Keratinocyte (primary cell): ENCODE results near the gene STAT3. TPM values are rescaled to one million over a fixed set of nuclear protein-coding genes. Genes with fewer than 3 reads are reported as not detected.

Source experiments
- DNase-seq: peaks from one replicate; pipeline ENCODE4 v3.0.0-alpha.2; 2011; ENCODE audit warnings: low read depth, missing footprints, low spot score
- FAIRE-seq: peaks from 2 replicates; lab custom pipeline; 2011; peaks lifted over from hg19 to GRCh38; lab: Jason Lieb, UNC
- H2AFZ ChIP-seq: 2 replicates; pipeline ENCODE4 v1.6.0; 2012; ENCODE audit warnings: low read length, control low read depth, inconsistent platforms; ENCODE audit not compliant: control insufficient read depth
- H3K27ac ChIP-seq: 2 replicates; pipeline ENCODE4 v1.5.1; 2011; ENCODE audit warnings: low read length; ENCODE audit not compliant: control insufficient read depth, insufficient read depth
- H3K27me3 ChIP-seq: 3 replicates; pipeline ENCODE4 v1.6.0; 2011; ENCODE audit warnings: low read length; ENCODE audit not compliant: control insufficient read depth, insufficient read depth; ENCODE audit errors: extremely low read depth
- H3K36me3 ChIP-seq, 2 experiments: 2 replicates in 1 of 2; 3 replicates in 1 of 2; pipeline ENCODE4 v1.5.1; 2011; ENCODE audit warnings: low read length in 2 of 2, mild to moderate bottlenecking in 1 of 2; ENCODE audit not compliant: control insufficient read depth in 2 of 2, insufficient read depth in 2 of 2; ENCODE audit errors: extremely low read depth in 1 of 2
- H3K4me1 ChIP-seq: 3 replicates; pipeline ENCODE4 v1.5.1; 2011; ENCODE audit warnings: low read length; ENCODE audit not compliant: control insufficient read depth, insufficient read depth; ENCODE audit errors: extremely low read depth
- H3K4me2 ChIP-seq: 3 replicates; pipeline ENCODE4 v1.6.0; 2011; ENCODE audit warnings: low read depth, low read length; ENCODE audit not compliant: control insufficient read depth, insufficient read depth; ENCODE audit errors: extremely low read depth
- H3K4me3 ChIP-seq, 3 experiments: fragments of 200-600 bp in 1 of 3; sonication (generic) in 1 of 3; 2 replicates in 2 of 3; 3 replicates in 1 of 3; pipeline ENCODE4 v1.5.1; 2011 to 2016; ENCODE audit warnings: low read length in 3 of 3, mild to moderate bottlenecking in 3 of 3, control low read depth in 2 of 3, inconsistent platforms in 1 of 3, low read depth in 1 of 3, mixed read lengths in 1 of 3, mixed run types in 1 of 3, moderate library complexity in 1 of 3; ENCODE audit not compliant: control insufficient read depth in 2 of 3, insufficient read depth in 2 of 3; ENCODE audit errors: extremely low read depth in 1 of 3
- H3K79me2 ChIP-seq: 2 replicates; pipeline ENCODE4 v1.6.0; 2012; ENCODE audit warnings: low read length; ENCODE audit not compliant: control insufficient read depth, insufficient read depth
- H3K9ac ChIP-seq: 3 replicates; pipeline ENCODE4 v1.6.0; 2011; ENCODE audit warnings: low read length; ENCODE audit not compliant: control insufficient read depth, insufficient read depth; ENCODE audit errors: extremely low read depth
- H3K9me1 ChIP-seq: 3 replicates; pipeline ENCODE4 v1.6.0; 2011; ENCODE audit warnings: low read length; ENCODE audit not compliant: control insufficient read depth, insufficient read depth; ENCODE audit errors: extremely low read depth
- H3K9me3 ChIP-seq: 2 replicates; pipeline ENCODE4 v1.5.1; 2012; ENCODE audit warnings: low read depth, low read length; ENCODE audit not compliant: control insufficient read depth
- H4K20me1 ChIP-seq: 3 replicates; pipeline ENCODE4 v1.6.0; 2011; ENCODE audit warnings: low read length; ENCODE audit not compliant: control insufficient read depth, insufficient read depth; ENCODE audit errors: extremely low read depth
- CTCF ChIP-seq, 3 experiments: IDR thresholded peaks in 1 of 3; conservative IDR thresholded peaks in 1 of 3; optimal IDR thresholded peaks in 1 of 3; 2 replicates in 2 of 3; 3 replicates in 1 of 3; pipeline versions ENCODE3 to v1.5.1; 2011; ENCODE audit warnings: low read length in 3 of 3, mild to moderate bottlenecking in 3 of 3, moderate library complexity in 2 of 3, control low read depth in 1 of 3, inconsistent platforms in 1 of 3; ENCODE audit not compliant: insufficient read depth in 2 of 3; ENCODE audit errors: extremely low read depth in 1 of 3
- EZH2 ChIP-seq: IDR thresholded peaks from one replicate; pipeline ENCODE4 v1.6.1; 2012; ENCODE audit warnings: inconsistent platforms, mild to moderate bottlenecking, low read length, moderate library complexity
- dilution Hi-C: fragments of 300-500 bp; cut with MboI; formaldehyde crosslinking; loops from one replicate; pipeline ENCODE4 v1.7.0; 2020; ENCODE audit warnings: low sequenced_read_pairs; ENCODE audit not compliant: extremely low pct_ligation_motif_present
- polyA plus RNA-seq, 5 experiments: library from polyadenylated mRNA; depleted of rRNA in 3 of 5; stranded (reverse) in 3 of 5; stranded (forward) in 1 of 5; unstranded in 1 of 5; fragments of >200 nt; gene quantifications; 1 replicate in 1 of 5; 2 replicates in 3 of 5; 3 replicates in 1 of 5; pipeline versions ENCODE4 v1.2.1 to v1.2.3, GENCODE V29; 2011 to 2012; ENCODE audit warnings: missing spikeins in 2 of 5, low read depth in 1 of 5, low replicate concordance in 1 of 5

The STAT3 gene
- polyA plus RNA-seq, 1 donor (not counting 4 experiments of a cell fraction or from before 2014, with no cell fraction given): 37.4 TPM

GRCh38 chr17:42283241-42284023 lies 104.8 kb downstream of the STAT3 start:
- dilution Hi-C loops: no loop called here
- H3K36me3 ChIP-seq: no peaks in the 10 kb centered on the region
- peaks cover 16% of the 10 kb centered on the region for H3K27me3 ChIP-seq
- no peak for DNase-seq
- H2AFZ ChIP-seq: no peak overlapping the region
- no peaks in the 10 kb centered on the region for H3K9me3 ChIP-seq
- H3K9me1 ChIP-seq: no peaks in the 10 kb centered on the region
- FAIRE-seq: no peak
- H3K4me2 ChIP-seq: no peak overlapping the region
- H3K79me2 ChIP-seq: no peaks in the 10 kb centered on the region
- H3K4me3 ChIP-seq: no peak overlapping the region
- no peak overlapping the region for H3K9ac ChIP-seq
- no peaks in the 10 kb centered on the region for H4K20me1 ChIP-seq
- peaks cover 14% of the 10 kb centered on the region for H3K4me1 ChIP-seq
- H3K27ac ChIP-seq: no peak overlapping the region
- no peak for TF ChIP-seq EZH2
- no peak for TF ChIP-seq CTCF (optimal IDR thresholded peaks at IDR 0.05 in 1 of 3, IDR thresholded peaks at IDR 0.05 in 1 of 3, conservative IDR thresholded peaks at IDR 0.05 in 1 of 3; ENCODE audit: extremely low read depth in 1 of 3, insufficient read depth in 2 of 3, low read length in 3 of 3)

DNA sequence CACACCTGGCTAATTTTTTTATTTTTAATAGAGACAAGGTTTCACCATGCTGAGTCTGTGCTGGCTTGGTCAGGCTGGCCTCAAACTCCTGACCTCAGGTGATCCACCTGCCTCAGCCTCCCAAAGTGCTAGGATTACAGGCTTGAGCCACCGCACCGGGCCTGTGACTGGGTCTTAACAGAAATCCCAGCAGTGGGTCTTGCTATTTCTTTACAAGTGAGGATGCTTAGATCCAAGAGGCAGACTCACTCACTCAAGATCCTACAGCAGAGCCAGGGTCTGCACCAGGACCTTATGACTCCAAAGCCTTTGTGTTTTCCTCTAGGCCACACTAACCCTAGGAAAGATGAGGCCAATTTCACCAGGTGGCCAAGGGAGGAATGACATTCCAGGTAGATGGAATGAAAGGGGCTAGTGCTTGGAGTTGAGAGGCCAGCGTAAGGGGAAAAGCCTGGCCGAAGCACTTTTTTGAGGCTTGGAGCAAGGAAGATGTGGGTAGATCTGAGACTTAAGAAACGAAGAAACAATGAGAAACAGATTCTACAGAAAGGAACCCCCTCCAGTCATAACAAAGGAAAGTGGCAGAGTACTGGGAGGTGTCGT lies 105.7 kb downstream of the STAT3 start:
- Histone ChIP-seq H4K20me1 (no peaks in the 10 kb centered on the region), H3K36me3 (no peaks in the 10 kb centered on the region), H2AFZ (no peak overlapping the region), H3K27me3 (peaks cover 7% of the 10 kb centered on the region), H3K9ac (no peak overlapping the region), H3K9me1 (no peaks in the 10 kb centered on the region), H3K27ac (no peak overlapping the region), H3K9me3 (no peaks in the 10 kb centered on the region), H3K4me1 (peaks cover 10% of the 10 kb centered on the region), H3K79me2 (no peaks in the 10 kb centered on the region), H3K4me2 (no peak overlapping the region), H3K4me3 (no peak overlapping the region)
- DNase-seq (no peak), FAIRE-seq (no peak)
- TF ChIP-seq CTCF (optimal IDR thresholded peaks at IDR 0.05 in 1 of 3, IDR thresholded peaks at IDR 0.05 in 1 of 3, conservative IDR thresholded peaks at IDR 0.05 in 1 of 3; ENCODE audit: extremely low read depth in 1 of 3, insufficient read depth in 2 of 3, low read length in 3 of 3): peak in 1 of 3 experiments; percentile 7
- TF ChIP-seq EZH2: no peak
- dilution Hi-C loops: no loop called here
